NT2/D1 (cell line): ENCODE results near the gene COL9A2.

Experiments used
- YY1 ChIP-seq: IDR thresholded peaks from 2 replicates; pipeline ENCODE4 v1.6.1; 2011; ENCODE audit not compliant: insufficient read length, insufficient read depth
- ZNF274 ChIP-seq: IDR thresholded peaks from 2 replicates; pipeline ENCODE4 v1.6.1; 2011; ENCODE audit warnings: mild to moderate bottlenecking, low read depth, low read length

DNA sequence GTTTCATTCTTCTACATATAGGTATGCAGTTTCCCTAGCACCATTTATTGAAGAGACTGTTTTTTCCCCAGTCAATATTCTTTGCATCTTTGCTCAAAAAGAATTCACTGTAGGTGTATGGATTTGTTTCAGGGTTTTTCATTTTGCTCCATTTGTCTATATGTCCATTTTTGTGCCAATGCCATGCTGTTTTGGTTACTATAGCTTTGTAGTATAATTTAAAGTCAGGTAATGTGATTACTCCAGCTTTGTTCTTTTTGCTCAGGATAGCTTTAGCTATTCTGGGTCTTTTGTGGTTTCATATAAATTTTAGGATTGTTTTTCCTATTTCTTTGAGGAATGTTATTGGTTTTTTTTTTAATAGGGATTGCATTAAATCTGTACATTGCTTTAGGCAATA, 40.5 kb upstream of the COL9A2 start:
- TF ChIP-seq YY1: no peak
- TF ChIP-seq ZNF274: no peak
